Naive thymus-derived CD4-positive, alpha-beta T cell (primary cell): ENCODE measurements around the gene SLC2A1. TPM values are rescaled to one million over a fixed set of nuclear protein-coding genes. Genes with fewer than 3 reads are reported as not detected.

Experiments used
- ATAC-seq: fragments of 150-1000 bp; cut with Tn5 transposase; 2 replicates; pipeline ENCODE4 v1.10.0; 2021; ENCODE audit warnings: mild to moderate bottlenecking, moderate library complexity
- CTCF ChIA-PET: fragments of 350-600 bp; sonication (Branson Sonifier 250); formaldehyde crosslinking; loops from one replicate; lab custom pipeline; 2021; ENCODE audit warnings: antibody characterized with exemption; lab: Charles Lee
- POLR2A ChIA-PET: fragments of 350-600 bp; sonication (Branson Sonifier 250); formaldehyde crosslinking; loops from one replicate; lab custom pipeline; 2021; ENCODE audit warnings: antibody characterized with exemption, inconsistent platforms; lab: Charles Lee
- DNase-seq, 9 donors: peaks; one replicate each; pipeline versions ENCODE4 v3.0.0 to v3.0.0-alpha.2; 2020 to 2022; ENCODE audit warnings: mixed read lengths in 1 of 9
- H3K27ac ChIP-seq: one replicate; pipeline ENCODE4 v1.7.0; 2013; ENCODE audit warnings: mild to moderate bottlenecking, low read depth, low read length, moderate library complexity
- H3K27me3 ChIP-seq, 2 donors: one replicate each; pipeline ENCODE4 v1.7.0; 2013; ENCODE audit warnings: low read length in 2 of 2, mild to moderate bottlenecking in 2 of 2, moderate library complexity in 2 of 2; ENCODE audit not compliant: control insufficient read depth in 2 of 2, insufficient read depth in 2 of 2
- H3K36me3 ChIP-seq, 3 experiments: 1 replicate in 2 of 3; 2 replicates in 1 of 3; pipeline ENCODE4 v1.7.0; 2013; ENCODE audit warnings: low read length in 3 of 3, mild to moderate bottlenecking in 3 of 3, moderate library complexity in 1 of 3; ENCODE audit not compliant: insufficient read depth in 3 of 3, control insufficient read depth in 2 of 3
- H3K4me1 ChIP-seq, 2 donors: one replicate each; pipeline ENCODE4 v1.7.0; 2013; ENCODE audit warnings: low read length in 2 of 2, mild to moderate bottlenecking in 2 of 2, moderate library complexity in 1 of 2; ENCODE audit not compliant: control insufficient read depth in 2 of 2, insufficient read depth in 2 of 2
- H3K4me3 ChIP-seq: 2 replicates; pipeline ENCODE4 v1.7.0; 2013; ENCODE audit warnings: mild to moderate bottlenecking, low read length
- H3K9me3 ChIP-seq, 3 experiments: 1 replicate in 2 of 3; 2 replicates in 1 of 3; pipeline ENCODE4 v1.7.0; 2013; ENCODE audit warnings: low read length in 3 of 3; ENCODE audit not compliant: control insufficient read depth in 2 of 3
- H3K27ac Mint-ChIP-seq, 9 donors: one replicate each; pipeline ENCODE4 v1.8.0; 2020 to 2022; ENCODE audit warnings: mixed read lengths in 9 of 9, mild to moderate bottlenecking in 8 of 9, moderate library complexity in 5 of 9, inconsistent platforms in 2 of 9
- H3K27me3 Mint-ChIP-seq, 5 donors: one replicate each; pipeline ENCODE4 v1.8.0; 2021 to 2022; ENCODE audit warnings: mixed read lengths in 5 of 5, mild to moderate bottlenecking in 1 of 5
- H3K36me3 Mint-ChIP-seq, 5 donors: one replicate each; pipeline ENCODE4 v1.8.0; 2020 to 2022; ENCODE audit warnings: mixed read lengths in 5 of 5, mild to moderate bottlenecking in 3 of 5, inconsistent platforms in 1 of 5
- H3K4me1 Mint-ChIP-seq, 7 donors: one replicate each; pipeline ENCODE4 v1.8.0; 2020 to 2022; ENCODE audit warnings: mixed read lengths in 7 of 7, mild to moderate bottlenecking in 3 of 7, inconsistent platforms in 1 of 7
- H3K4me3 Mint-ChIP-seq, 10 donors: one replicate each; pipeline ENCODE4 v1.8.0; 2020 to 2022; ENCODE audit warnings: mild to moderate bottlenecking in 10 of 10, mixed read lengths in 10 of 10, moderate library complexity in 6 of 10, inconsistent platforms in 2 of 10
- H3K9me3 Mint-ChIP-seq, 11 donors: one replicate each; pipeline ENCODE4 v1.8.0; 2020 to 2022; ENCODE audit warnings: mixed read lengths in 11 of 11, mild to moderate bottlenecking in 4 of 11, inconsistent platforms in 1 of 11, moderate library complexity in 1 of 11
- intact Hi-C, 2 donors: fragments of 100-400 bp; cut with micrococcal nuclease; formaldehyde crosslinking; loops; one replicate each; pipeline ENCODE4 v1.15.1; 2023
- polyA plus RNA-seq, 2 donors: library from polyadenylated mRNA; unstranded; fragments of 300-500 nt; fragmentation: Illumina TruSeq; gene quantifications; one replicate each; pipeline ENCODE4 v1.2.3, GENCODE V29; 2021
- total RNA-seq, 6 experiments: library from RNA in 5 of 6; stranded (reverse) in 5 of 6; gene quantifications; 1 replicate in 5 of 6; 2 replicates in 1 of 6; pipeline ENCODE4 v1.2.3 and lab custom pipeline; 2021 to 2026

Gene SLC2A1
- total and polyA plus RNA-seq, 7 experiments from 2014 or later = 16.6 to 123 (median 45.5) TPM

DNA sequence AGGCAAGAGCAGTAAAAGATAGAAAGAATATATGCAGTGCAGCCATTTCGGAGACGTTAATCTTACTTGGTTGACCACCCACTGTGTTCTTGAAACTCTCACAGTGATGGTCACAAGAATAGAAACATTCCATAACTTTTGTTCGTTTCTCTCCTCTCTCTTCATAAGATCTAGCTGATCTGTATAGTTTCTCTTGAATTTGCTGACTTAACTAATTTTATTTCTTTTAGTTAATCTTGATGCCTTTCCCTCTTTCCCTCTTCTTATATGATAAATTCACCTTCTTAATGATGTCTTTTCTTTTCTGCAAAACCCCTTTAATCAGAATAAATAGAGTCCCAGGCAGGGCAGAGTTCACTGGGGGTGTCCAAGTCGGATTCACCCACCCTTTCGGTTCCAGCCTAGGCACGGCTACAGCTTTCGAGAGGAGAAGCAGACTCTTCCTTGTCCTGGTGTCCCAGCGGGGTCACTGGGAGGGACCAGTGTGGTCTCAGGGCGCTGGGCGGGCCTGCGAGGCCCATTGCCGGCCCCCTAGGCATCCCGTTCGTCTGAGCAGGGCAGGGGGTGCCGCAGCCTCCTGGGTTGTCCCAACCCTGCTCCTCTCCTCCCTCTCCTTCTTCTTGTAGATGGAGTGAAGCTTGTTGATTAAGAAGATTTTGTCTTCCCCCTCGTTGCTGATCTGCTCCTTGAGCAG, 72.5 kb downstream of the SLC2A1 start:
- POLR2A ChIA-PET = no interaction called here
- intact Hi-C loops = no loop called here
- H3K27ac ChIP-seq = no peak overlapping the region
- H3K4me1 ChIP-seq = no peaks in the 10 kb centered on the region
- ATAC-seq (no peak), DNase-seq (no peak)
- Mint-ChIP-seq H3K27me3 (peaks cover 4 to 5% (median 4%) of the 10 kb centered on the region in 5 donors), H3K9me3 (no peaks in the 10 kb centered on the region), H3K4me1 (no peaks in the 10 kb centered on the region), H3K27ac (no peak overlapping the region), H3K4me3 (no peak overlapping the region), H3K36me3 (no peaks in the 10 kb centered on the region)
- H3K9me3 ChIP-seq = no peaks in the 10 kb centered on the region
- CTCF ChIA-PET = no interaction called here
- H3K36me3 ChIP-seq = no peaks in the 10 kb centered on the region
- no peak overlapping the region for H3K4me3 ChIP-seq
- no peaks in the 10 kb centered on the region for H3K27me3 ChIP-seq

DNA sequence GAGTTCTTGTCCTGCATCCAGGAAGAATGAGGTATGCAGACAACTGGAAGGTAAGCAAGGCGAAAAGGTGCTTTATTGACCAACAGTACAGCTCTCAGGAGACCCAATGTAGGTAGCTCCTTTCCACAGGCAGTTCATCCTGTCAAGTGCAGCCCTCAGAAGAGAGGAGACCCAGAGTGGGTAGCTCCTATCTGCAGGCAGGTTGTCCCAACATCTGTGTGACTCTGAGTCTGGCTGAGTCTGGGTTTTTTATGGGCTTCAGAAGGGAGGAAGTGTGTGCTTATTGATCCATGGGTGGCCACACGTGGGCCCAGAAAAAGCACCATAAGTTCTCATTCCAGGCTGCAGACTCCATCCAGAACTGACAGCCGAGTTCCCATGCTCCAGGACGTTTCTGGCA, 78.3 kb downstream of the SLC2A1 start:
- H3K27me3 Mint-ChIP-seq = peaks cover 0 to 19% (median 5%) of the 10 kb centered on the region in 5 donors
- H3K27ac Mint-ChIP-seq = no peak overlapping the region
- peaks cover 0 to 7% (median 0%) of the 10 kb centered on the region in 11 donors for H3K9me3 Mint-ChIP-seq
- intact Hi-C loops = no loop called here
- ChIA-PET POLR2A (no interaction called here), CTCF (no interaction called here)
- no peaks in the 10 kb centered on the region for H3K27me3 ChIP-seq
- no peaks in the 10 kb centered on the region for H3K9me3 ChIP-seq
- H3K4me3 ChIP-seq = no peak overlapping the region
- no peaks in the 10 kb centered on the region for H3K36me3 Mint-ChIP-seq
- no peaks in the 10 kb centered on the region for H3K4me1 Mint-ChIP-seq
- no peaks in the 10 kb centered on the region for H3K36me3 ChIP-seq
- H3K4me1 ChIP-seq = no peaks in the 10 kb centered on the region
- no peak for ATAC-seq
- H3K4me3 Mint-ChIP-seq = no peak overlapping the region
- DNase-seq = no peak
- no peak overlapping the region for H3K27ac ChIP-seq

GRCh38 chr1:42877380-42877779, 81.3 kb downstream of the SLC2A1 start:
- CTCF ChIA-PET = no interaction called here
- Mint-ChIP-seq H3K36me3 (peaks cover 0 to 3% (median 0%) of the 10 kb centered on the region in 5 donors), H3K27me3 (peaks cover 0 to 31% (median 3%) of the 10 kb centered on the region in 5 donors), H3K27ac (no peak overlapping the region), H3K4me3 (no peak overlapping the region), H3K9me3 (peaks cover 0 to 9% (median 5%) of the 10 kb centered on the region in 11 donors), H3K4me1 (peaks cover 0 to 2% (median 0%) of the 10 kb centered on the region in 7 donors)
- ATAC-seq (no peak), DNase-seq (no peak)
- H3K4me1 ChIP-seq = no peaks in the 10 kb centered on the region
- H3K9me3 ChIP-seq = no peaks in the 10 kb centered on the region
- no peaks in the 10 kb centered on the region for H3K36me3 ChIP-seq
- H3K27me3 ChIP-seq = no peaks in the 10 kb centered on the region
- H3K4me3 ChIP-seq = no peak overlapping the region
- intact Hi-C loops = no loop called here
- POLR2A ChIA-PET = no interaction called here
- no peak overlapping the region for H3K27ac ChIP-seq

GRCh38 chr1:42876009-42876408, 82.7 kb downstream of the SLC2A1 start:
- H3K4me3 Mint-ChIP-seq = no peak overlapping the region
- ATAC-seq = no peak
- CTCF ChIA-PET = no interaction called here

More at GRCh38 chr1:42876009-42876408, 82.7 kb downstream of the SLC2A1 start:
- Histone ChIP-seq H3K36me3 (no peaks in the 10 kb centered on the region), H3K27ac (no peak overlapping the region), H3K9me3 (no peaks in the 10 kb centered on the region), H3K4me1 (no peaks in the 10 kb centered on the region), H3K4me3 (no peak overlapping the region), H3K27me3 (no peaks in the 10 kb centered on the region)
- POLR2A ChIA-PET = no interaction called here
- intact Hi-C loops = no loop called here
- Mint-ChIP-seq H3K36me3 (peaks cover 0 to 3% (median 0%) of the 10 kb centered on the region in 5 donors), H3K4me1 (peaks cover 0 to 4% (median 4%) of the 10 kb centered on the region in 7 donors), H3K9me3 (peaks cover 0 to 9% (median 5%) of the 10 kb centered on the region in 11 donors), H3K27ac (no peak overlapping the region), H3K27me3 (peaks cover 0 to 34% (median 3%) of the 10 kb centered on the region in 5 donors)
- no peak for DNase-seq

Other genes with a start within 250 kb of the SLC2A1 start
- not detected for gene CLDN19, start 218.6 kb downstream of the SLC2A1 start, total RNA-seq
- not detected for gene CLDN19, start 218.6 kb downstream of the SLC2A1 start, polyA plus RNA-seq
- gene P3H1, start 191.8 kb downstream of the SLC2A1 start, total RNA-seq = 10 to 100 TPM; 32.5 to 61.8 (median 47.3) TPM
- gene P3H1, start 191.8 kb downstream of the SLC2A1 start, polyA plus RNA-seq = 10 to 100 TPM in 1 of 2 donors, 1 to 10 TPM in 1; 7.7 to 11.8 TPM
- 10 to 100 TPM in 4 of 5 experiments, 1 to 10 TPM in 1; 7.0 to 20.8 (median 18.1) TPM for gene C1orf50, start 191.6 kb downstream of the SLC2A1 start, total RNA-seq
- gene C1orf50, start 191.6 kb downstream of the SLC2A1 start, polyA plus RNA-seq = 1 to 10 TPM; 3.4 to 3.5 TPM
- gene TMEM269, start 173.9 kb downstream of the SLC2A1 start, total RNA-seq = 1 to 10 TPM in 1 of 5 experiments, under 1 TPM in 4; 0.19 to 2.0 (median 0.35) TPM
- gene TMEM269, start 173.9 kb downstream of the SLC2A1 start, polyA plus RNA-seq = not detected
- gene ERMAP, start 141.7 kb downstream of the SLC2A1 start, total RNA-seq = 10 to 100 TPM in 1 of 5 experiments, 1 to 10 TPM in 4; 6.1 to 10.3 (median 6.7) TPM
- gene ERMAP, start 141.7 kb downstream of the SLC2A1 start, polyA plus RNA-seq = 1 to 10 TPM; 1.9 to 2.9 TPM
- 10 to 100 TPM; 12.7 to 22.2 (median 17.8) TPM for gene SVBP, start 141.5 kb downstream of the SLC2A1 start, total RNA-seq
- 10 to 100 TPM; 36.3 to 47.2 TPM for gene SVBP, start 141.5 kb downstream of the SLC2A1 start, polyA plus RNA-seq
- gene ZNF691, start 112.3 kb downstream of the SLC2A1 start, total RNA-seq = 10 to 100 TPM in 3 of 5 experiments, 1 to 10 TPM in 2; 3.5 to 17.2 (median 12.8) TPM
- gene ZNF691, start 112.3 kb downstream of the SLC2A1 start, polyA plus RNA-seq = 10 to 100 TPM; 11.5 to 12.4 TPM
- gene EBNA1BP2, start 213.4 kb upstream of the SLC2A1 start, total RNA-seq = 10 to 100 TPM; 17.8 to 46.1 (median 22.7) TPM
- gene EBNA1BP2, start 213.4 kb upstream of the SLC2A1 start, polyA plus RNA-seq = 10 to 100 TPM; 51.9 to 56.5 TPM
- gene CFAP57, start 213.5 kb upstream of the SLC2A1 start, total RNA-seq = under 1 TPM in 1 of 5 experiments, not detected in 4; 0.07 TPM
- gene CFAP57, start 213.5 kb upstream of the SLC2A1 start, polyA plus RNA-seq = not detected